GM12864 (cell line): ENCODE data around the gene NELL1.

Source experiments
- DNase-seq: peaks from one replicate; pipeline ENCODE4 v3.0.0-alpha.2; 2011; ENCODE audit warnings: low read depth
- H3K4me3 ChIP-seq: 2 replicates; pipeline ENCODE4 v1.5.1; 2011; ENCODE audit warnings: mild to moderate bottlenecking, low read depth, low read length, control low read depth
- CTCF ChIP-seq: IDR thresholded peaks from 2 replicates; pipeline ENCODE4 v1.5.1; 2011; ENCODE audit warnings: low read depth, mild to moderate bottlenecking, moderate library complexity, low read length, control low read depth, inconsistent platforms; ENCODE audit errors: missing control alignments

The NELL1 gene

GRCh38 chr11:21177379-21177778, 508.0 kb downstream of the NELL1 start:
- no peak overlapping the region for H3K4me3 ChIP-seq
- DNase-seq, result no peak
- TF ChIP-seq CTCF, result no peak

GRCh38 chr11:21179770-21180169, 510.4 kb downstream of the NELL1 start:
- DNase-seq, result no peak
- no peak overlapping the region for H3K4me3 ChIP-seq
- TF ChIP-seq CTCF, result no peak

GRCh38 chr11:21180182-21180581, 510.8 kb downstream of the NELL1 start:
- no peak for TF ChIP-seq CTCF
- H3K4me3 ChIP-seq, result no peak overlapping the region
- no peak for DNase-seq

GRCh38 chr11:21185959-21186358, 516.6 kb downstream of the NELL1 start:
- no peak for DNase-seq
- H3K4me3 ChIP-seq, result no peak overlapping the region
- no peak for TF ChIP-seq CTCF

- TF ChIP-seq CTCF, result no peak
Measured at GRCh38 chr11:21190181-21190580, 520.8 kb downstream of the NELL1 start.

GRCh38 chr11:21195995-21196394, 526.6 kb downstream of the NELL1 start:
- TF ChIP-seq CTCF, result no peak
- no peak overlapping the region for H3K4me3 ChIP-seq
- no peak for DNase-seq

More at GRCh38 chr11:21190181-21190580, 520.8 kb downstream of the NELL1 start:
- DNase-seq, result no peak
- H3K4me3 ChIP-seq, result no peak overlapping the region

- TF ChIP-seq CTCF, result no peak
- no peak for DNase-seq
- H3K4me3 ChIP-seq, result no peak overlapping the region
Measured at GRCh38 chr11:21198498-21198897, 529.1 kb downstream of the NELL1 start.
